ENCODE data around the gene UBAC1. TPM values are rescaled to one million over a fixed set of nuclear protein-coding genes. Genes with fewer than 3 reads are reported as not detected.

UBAC1 gene
- total RNA-seq, 1 donor from 2014 or later = 30.1 TPM

Other genes with a start within 250 kb of the UBAC1 start
- gene CAMSAP1, start 53.8 kb downstream of the UBAC1 start, total RNA-seq = 26.5 TPM
- gene NACC2, start 133.9 kb upstream of the UBAC1 start, total RNA-seq = 33.5 TPM
- 30.7 TPM for gene TMEM250, start 157.5 kb upstream of the UBAC1 start, total RNA-seq
- not detected for gene LHX3, start 243.8 kb upstream of the UBAC1 start, total RNA-seq